Chondrocyte (in vitro differentiated cells): ENCODE data around the gene JAM3. TPM values are rescaled to one million over a fixed set of nuclear protein-coding genes. Genes with fewer than 3 reads are reported as not detected.

Experiments
- DNase-seq: peaks from one replicate; pipeline ENCODE4 v3.0.0; 2021; ENCODE audit warnings: mixed read lengths, low spot score
- H3K27ac Mint-ChIP-seq: one replicate; pipeline ENCODE4 v1.8.0; 2021; ENCODE audit warnings: mild to moderate bottlenecking, moderate library complexity, mixed read lengths; ENCODE audit not compliant: unreplicated experiment
- H3K27me3 Mint-ChIP-seq: 2 replicates; pipeline ENCODE4 v1.8.0; 2021; ENCODE audit warnings: low read depth, mixed read lengths
- H3K36me3 Mint-ChIP-seq: 2 replicates; pipeline ENCODE4 v1.8.0; 2021; ENCODE audit warnings: low read depth, mixed read lengths
- H3K4me1 Mint-ChIP-seq: 2 replicates; pipeline ENCODE4 v1.8.0; 2021; ENCODE audit warnings: low read depth, mild to moderate bottlenecking, mixed read lengths
- H3K4me3 Mint-ChIP-seq: one replicate; pipeline ENCODE4 v1.8.0; 2021; ENCODE audit warnings: mild to moderate bottlenecking, moderate library complexity, mixed read lengths; ENCODE audit not compliant: unreplicated experiment
- H3K9me3 Mint-ChIP-seq: 2 replicates; pipeline ENCODE4 v1.8.0; 2021; ENCODE audit warnings: low read depth, mixed read lengths
- total RNA-seq: library from RNA; stranded (reverse); gene quantifications from 3 replicates; pipeline ENCODE4 v1.2.1, GENCODE V29; 2021
- TF ChIP-seq, protein P1 (sequence below): fragments of 200-600 bp; sonication (generic); IDR thresholded peaks from 2 replicates; pipeline ENCODE4 v1.5.0; 2021; ENCODE audit warnings: antibody characterized with exemption, mild to moderate bottlenecking, moderate library complexity

JAM3 gene
- total RNA-seq, 1 donor from 2014 or later, result 105 TPM

DNA sequence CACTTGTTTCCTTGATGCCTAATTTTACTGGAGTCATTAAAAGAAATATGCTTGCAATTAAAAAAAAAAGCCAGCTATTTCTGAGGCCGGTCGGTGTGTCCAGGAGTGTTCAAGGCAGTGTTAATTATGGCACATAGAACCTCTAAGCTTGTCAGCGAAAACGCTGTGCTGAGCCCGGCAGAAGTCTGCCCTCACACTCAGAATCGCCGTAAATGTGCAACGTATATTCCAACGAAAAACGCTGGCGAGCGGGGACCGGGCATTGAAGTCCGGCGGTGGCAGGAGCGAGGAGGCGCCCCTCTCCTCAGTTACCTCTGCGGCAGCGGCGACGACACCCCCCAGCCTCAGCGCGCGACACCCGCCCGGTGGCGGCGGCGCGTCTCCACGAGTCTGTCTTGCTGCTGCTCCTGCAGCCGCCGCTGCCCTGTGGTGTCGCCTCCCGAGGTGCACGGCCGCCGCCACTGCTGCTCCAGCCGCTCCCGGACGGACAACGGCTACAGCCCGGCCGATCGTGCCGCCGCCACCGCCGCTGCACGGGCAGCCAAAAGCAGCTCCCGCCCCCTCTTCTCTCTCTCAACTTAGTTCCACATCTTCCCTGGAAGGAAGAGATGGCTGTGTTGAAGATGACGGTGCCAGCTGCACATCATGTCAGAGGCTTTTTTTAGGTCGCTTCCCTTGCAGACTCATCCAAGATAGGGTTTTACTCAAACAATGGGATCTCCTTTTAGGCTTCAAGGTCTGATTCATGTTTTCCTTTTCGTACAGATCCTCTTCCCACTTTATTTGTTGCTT is 56.0 kb downstream of the JAM3 start:
- Mint-ChIP-seq H3K27ac (peak overlapping the region; percentile 90), H3K4me1 (peaks cover 72% of the 10 kb centered on the region), H3K4me3 (peak overlapping the region; percentile 71), H3K27me3 (no peaks in the 10 kb centered on the region), H3K36me3 (no peaks in the 10 kb centered on the region), H3K9me3 (no peaks in the 10 kb centered on the region)
- peak; percentile 93 for DNase-seq
- TF ChIP-seq, protein P1, sequence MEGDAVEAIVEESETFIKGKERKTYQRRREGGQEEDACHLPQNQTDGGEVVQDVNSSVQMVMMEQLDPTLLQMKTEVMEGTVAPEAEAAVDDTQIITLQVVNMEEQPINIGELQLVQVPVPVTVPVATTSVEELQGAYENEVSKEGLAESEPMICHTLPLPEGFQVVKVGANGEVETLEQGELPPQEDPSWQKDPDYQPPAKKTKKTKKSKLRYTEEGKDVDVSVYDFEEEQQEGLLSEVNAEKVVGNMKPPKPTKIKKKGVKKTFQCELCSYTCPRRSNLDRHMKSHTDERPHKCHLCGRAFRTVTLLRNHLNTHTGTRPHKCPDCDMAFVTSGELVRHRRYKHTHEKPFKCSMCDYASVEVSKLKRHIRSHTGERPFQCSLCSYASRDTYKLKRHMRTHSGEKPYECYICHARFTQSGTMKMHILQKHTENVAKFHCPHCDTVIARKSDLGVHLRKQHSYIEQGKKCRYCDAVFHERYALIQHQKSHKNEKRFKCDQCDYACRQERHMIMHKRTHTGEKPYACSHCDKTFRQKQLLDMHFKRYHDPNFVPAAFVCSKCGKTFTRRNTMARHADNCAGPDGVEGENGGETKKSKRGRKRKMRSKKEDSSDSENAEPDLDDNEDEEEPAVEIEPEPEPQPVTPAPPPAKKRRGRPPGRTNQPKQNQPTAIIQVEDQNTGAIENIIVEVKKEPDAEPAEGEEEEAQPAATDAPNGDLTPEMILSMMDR, result peak; percentile 40

DNA sequence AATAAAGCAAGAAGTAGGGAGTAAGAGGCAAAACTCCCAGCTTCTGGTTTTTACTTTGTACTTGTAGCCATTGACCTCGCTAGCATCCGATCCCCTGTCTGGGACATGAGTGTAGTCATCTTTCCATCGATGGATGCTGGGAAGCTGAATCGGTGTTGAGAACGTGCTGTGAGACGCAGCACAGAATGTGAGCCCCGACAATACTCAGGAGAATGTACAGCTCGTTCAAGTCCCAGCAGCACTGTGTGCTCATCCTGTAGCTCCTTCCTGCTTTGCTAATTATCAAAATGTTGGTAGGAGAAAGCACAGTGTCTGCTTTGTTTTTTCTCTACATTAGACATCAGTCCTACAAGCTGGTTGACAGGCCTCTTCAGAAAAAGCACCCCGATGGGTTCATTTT is 56.6 kb downstream of the JAM3 start:
- H3K4me1 Mint-ChIP-seq, result peaks cover 65% of the 10 kb centered on the region
- H3K27ac Mint-ChIP-seq, result peak overlapping the region; percentile 90
- DNase-seq, result no peak
- no peaks in the 10 kb centered on the region for H3K27me3 Mint-ChIP-seq
- TF ChIP-seq, protein P1, result no peak
- H3K36me3 Mint-ChIP-seq, result no peaks in the 10 kb centered on the region
- H3K4me3 Mint-ChIP-seq, result peak overlapping the region; percentile 71
- no peaks in the 10 kb centered on the region for H3K9me3 Mint-ChIP-seq

DNA sequence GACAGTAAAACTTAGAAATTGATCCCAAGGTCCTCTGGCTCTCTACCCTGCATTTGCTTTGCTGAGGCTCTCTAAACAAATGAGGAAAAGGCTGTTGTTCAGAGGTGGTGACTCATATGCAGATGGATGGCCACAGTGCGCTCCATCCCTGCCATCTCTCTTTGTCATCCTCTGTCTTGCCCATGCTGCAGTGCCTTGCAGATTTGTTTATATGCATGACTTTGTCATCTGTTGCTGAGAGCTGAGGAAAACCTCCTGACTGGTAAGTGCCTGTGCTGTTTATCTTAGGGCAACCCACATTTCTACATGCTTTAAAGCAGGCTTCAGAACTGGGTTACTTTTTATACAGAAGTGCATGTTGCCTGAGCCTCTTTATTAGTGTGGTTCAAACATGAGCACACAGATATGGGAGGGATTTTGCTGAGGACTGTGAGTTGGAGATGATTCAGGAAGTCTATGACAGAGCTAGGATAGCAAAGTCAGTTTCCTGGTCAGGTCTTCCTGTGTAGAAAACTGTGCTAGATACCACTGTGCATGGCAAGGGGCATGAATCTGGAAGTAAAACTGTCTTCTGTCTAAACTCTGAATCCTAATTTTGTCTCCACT is 57.4 kb downstream of the JAM3 start:
- TF ChIP-seq, protein P1, result no peak
- DNase-seq, result no peak
- Mint-ChIP-seq H3K4me1 (peaks cover 57% of the 10 kb centered on the region), H3K27me3 (no peaks in the 10 kb centered on the region), H3K4me3 (no peak overlapping the region), H3K27ac (peak overlapping the region; percentile 90), H3K36me3 (peaks cover under 1% of the 10 kb centered on the region), H3K9me3 (peaks cover 2% of the 10 kb centered on the region)

DNA sequence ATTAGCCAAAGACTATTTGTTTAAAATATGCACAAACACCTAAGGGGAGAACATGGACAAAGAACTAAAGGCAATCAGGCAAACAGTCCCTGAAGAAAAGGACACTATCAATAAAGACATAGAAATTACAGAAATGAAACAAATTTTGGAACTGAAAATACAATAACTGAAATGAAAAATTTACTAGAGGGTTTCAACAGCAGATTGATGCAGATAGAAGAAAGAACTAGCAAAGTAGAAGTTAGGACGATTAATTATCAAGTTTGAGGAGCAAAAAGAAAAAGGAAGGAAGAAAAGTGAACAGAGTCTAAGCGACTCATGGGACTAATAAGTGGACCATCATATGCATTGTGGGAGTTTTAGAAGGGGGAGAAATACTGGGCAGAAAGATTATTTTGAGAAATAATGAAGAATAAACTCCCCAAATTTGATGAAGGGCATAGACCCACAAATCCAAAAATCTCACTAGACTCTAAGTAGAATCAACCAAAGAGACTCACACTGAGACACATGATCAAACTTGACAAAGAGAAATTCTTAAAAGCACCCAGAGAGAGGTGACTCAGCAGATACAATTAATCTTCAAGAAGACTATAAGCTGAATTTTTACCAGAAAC is 62.9 kb downstream of the JAM3 start:
- Mint-ChIP-seq H3K27me3 (no peaks in the 10 kb centered on the region), H3K9me3 (peaks cover 26% of the 10 kb centered on the region), H3K4me3 (no peak overlapping the region), H3K27ac (peak overlapping the region; percentile 37), H3K4me1 (peaks cover 36% of the 10 kb centered on the region), H3K36me3 (peaks cover 11% of the 10 kb centered on the region)
- TF ChIP-seq, protein P1, result no peak
- DNase-seq, result no peak

DNA sequence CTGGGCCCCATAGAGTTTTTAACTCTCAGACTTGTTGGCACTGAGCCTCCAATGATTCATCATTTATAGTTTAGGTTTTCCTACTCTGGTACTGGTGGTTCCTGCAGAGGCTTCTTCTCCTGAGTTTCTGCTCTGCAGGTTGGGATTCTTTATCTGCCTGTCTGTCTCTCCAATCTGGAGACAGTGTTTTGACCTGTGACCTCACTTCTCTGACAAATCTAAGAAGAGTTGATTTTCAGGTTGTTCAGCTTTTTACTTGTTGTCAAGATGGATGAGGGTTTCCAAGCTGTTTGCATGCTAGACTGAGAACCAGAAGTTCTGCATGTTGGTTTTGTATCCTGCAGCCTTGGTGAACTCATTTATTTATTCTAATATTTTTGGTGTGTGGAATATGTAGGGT is 63.9 kb downstream of the JAM3 start:
- peak overlapping the region; percentile 57 for H3K27ac Mint-ChIP-seq
- peaks cover 26% of the 10 kb centered on the region for H3K9me3 Mint-ChIP-seq
- no peaks in the 10 kb centered on the region for H3K27me3 Mint-ChIP-seq
- no peak for DNase-seq
- H3K4me1 Mint-ChIP-seq, result peaks cover 31% of the 10 kb centered on the region
- peaks cover 11% of the 10 kb centered on the region for H3K36me3 Mint-ChIP-seq
- TF ChIP-seq, protein P1, result no peak
- H3K4me3 Mint-ChIP-seq, result no peak overlapping the region
